Loucy (cell line): ENCODE measurements around the gene RNF223.

ENCODE experiments used
- H2AFZ ChIP-seq: fragments of 200-600 bp; sonication (generic); 2 replicates; pipeline ENCODE4 v1.6.0; 2016; ENCODE audit warnings: antibody characterized with exemption, mild to moderate bottlenecking, low read length, moderate library complexity
- H3F3A ChIP-seq: fragments of 200-600 bp; 2 replicates; pipeline ENCODE4 v1.6.0; 2016; ENCODE audit warnings: antibody characterized with exemption, low read depth, mild to moderate bottlenecking
- H3K27me3 ChIP-seq: fragments of 200-600 bp; sonication (generic); 2 replicates; pipeline ENCODE4 v1.6.1; 2014; ENCODE audit warnings: low read length, mild to moderate bottlenecking; ENCODE audit not compliant: insufficient read depth, poor library complexity, severe bottlenecking
- H3K36me3 ChIP-seq: fragments of 200-600 bp; sonication (generic); 2 replicates; pipeline ENCODE4 v1.6.1; 2016; ENCODE audit warnings: low read length; ENCODE audit not compliant: insufficient read depth
- H3K4me1 ChIP-seq: fragments of 200-600 bp; sonication (generic); 2 replicates; pipeline ENCODE4 v1.5.1; 2014; ENCODE audit warnings: low read length, mild to moderate bottlenecking; ENCODE audit not compliant: insufficient read depth, poor library complexity, severe bottlenecking
- H3K4me2 ChIP-seq: fragments of 200-600 bp; sonication (generic); 2 replicates; pipeline ENCODE4 v1.6.0; 2014; ENCODE audit warnings: antibody characterized with exemption, low read length, low read depth, mild to moderate bottlenecking; ENCODE audit not compliant: poor library complexity, severe bottlenecking
- H3K4me3 ChIP-seq: fragments of 200-600 bp; sonication (generic); 2 replicates; pipeline ENCODE4 v1.5.1; 2014; ENCODE audit warnings: low read length, mild to moderate bottlenecking, mixed read lengths; ENCODE audit not compliant: poor library complexity, severe bottlenecking
- H3K79me2 ChIP-seq: fragments of 200-600 bp; sonication (generic); 2 replicates; pipeline ENCODE4 v1.6.1; 2014; ENCODE audit warnings: low read length; ENCODE audit not compliant: insufficient read depth
- H3K9ac ChIP-seq: fragments of 200-600 bp; sonication (generic); 2 replicates; pipeline ENCODE4 v1.6.0; 2014; ENCODE audit warnings: mild to moderate bottlenecking, low read depth, low read length, moderate library complexity; ENCODE audit not compliant: poor library complexity, severe bottlenecking
- H3K9me2 ChIP-seq: fragments of 200-600 bp; sonication (generic); replicated peaks from 2 replicates; pipeline ENCODE4 v1.6.1; 2016; ENCODE audit warnings: low read depth, low read length, mixed read lengths
- H3K9me3 ChIP-seq: fragments of 200-600 bp; sonication (generic); 2 replicates; pipeline ENCODE4 v1.6.1; 2014; ENCODE audit warnings: mild to moderate bottlenecking, antibody characterized with exemption, low read length, low read depth; ENCODE audit not compliant: insufficient read depth
- H4K20me1 ChIP-seq: fragments of 200-600 bp; sonication (generic); 2 replicates; pipeline ENCODE4 v1.6.0; 2014; ENCODE audit warnings: antibody characterized with exemption, low read length, mild to moderate bottlenecking; ENCODE audit not compliant: insufficient read depth, poor library complexity, severe bottlenecking
- EZH2phosphoT487 ChIP-seq: fragments of 200-600 bp; IDR thresholded peaks from 2 replicates; pipeline ENCODE4 v1.6.1; 2018; ENCODE audit warnings: antibody characterized with exemption, mild to moderate bottlenecking, moderate library complexity, borderline replicate concordance
- TF ChIP-seq, protein P1 (sequence below): fragments of 200-600 bp; sonication (generic); conservative IDR thresholded peaks from 2 replicates; pipeline ENCODE4 v1.5.1; 2014; ENCODE audit warnings: mild to moderate bottlenecking, antibody characterized with exemption, low read length

The RNF223 gene

DNA sequence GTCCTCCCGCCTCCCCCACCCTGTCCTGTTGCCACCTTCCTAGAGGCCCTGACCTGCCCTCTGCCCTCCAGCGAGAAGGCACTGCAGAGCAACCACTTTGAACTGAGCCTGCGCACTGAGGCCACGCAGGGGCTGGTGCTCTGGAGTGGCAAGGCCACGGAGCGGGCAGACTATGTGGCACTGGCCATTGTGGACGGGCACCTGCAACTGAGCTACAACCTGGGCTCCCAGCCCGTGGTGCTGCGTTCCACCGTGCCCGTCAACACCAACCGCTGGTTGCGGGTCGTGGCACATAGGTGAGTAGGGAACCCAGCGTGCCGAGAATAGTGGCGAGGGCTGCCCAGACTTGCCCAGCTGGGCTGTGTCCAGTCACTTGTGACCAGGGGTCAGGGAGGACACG is 20.4 kb downstream of the RNF223 start:
- H3K9ac ChIP-seq, result no peak overlapping the region
- no peaks in the 10 kb centered on the region for H3K27me3 ChIP-seq
- H3K79me2 ChIP-seq, result no peaks in the 10 kb centered on the region
- H4K20me1 ChIP-seq, result no peaks in the 10 kb centered on the region
- H3K4me1 ChIP-seq, result peaks cover under 1% of the 10 kb centered on the region
- no peak overlapping the region for H3K4me3 ChIP-seq
- no peaks in the 10 kb centered on the region for H3F3A ChIP-seq
- TF ChIP-seq, protein P1, sequence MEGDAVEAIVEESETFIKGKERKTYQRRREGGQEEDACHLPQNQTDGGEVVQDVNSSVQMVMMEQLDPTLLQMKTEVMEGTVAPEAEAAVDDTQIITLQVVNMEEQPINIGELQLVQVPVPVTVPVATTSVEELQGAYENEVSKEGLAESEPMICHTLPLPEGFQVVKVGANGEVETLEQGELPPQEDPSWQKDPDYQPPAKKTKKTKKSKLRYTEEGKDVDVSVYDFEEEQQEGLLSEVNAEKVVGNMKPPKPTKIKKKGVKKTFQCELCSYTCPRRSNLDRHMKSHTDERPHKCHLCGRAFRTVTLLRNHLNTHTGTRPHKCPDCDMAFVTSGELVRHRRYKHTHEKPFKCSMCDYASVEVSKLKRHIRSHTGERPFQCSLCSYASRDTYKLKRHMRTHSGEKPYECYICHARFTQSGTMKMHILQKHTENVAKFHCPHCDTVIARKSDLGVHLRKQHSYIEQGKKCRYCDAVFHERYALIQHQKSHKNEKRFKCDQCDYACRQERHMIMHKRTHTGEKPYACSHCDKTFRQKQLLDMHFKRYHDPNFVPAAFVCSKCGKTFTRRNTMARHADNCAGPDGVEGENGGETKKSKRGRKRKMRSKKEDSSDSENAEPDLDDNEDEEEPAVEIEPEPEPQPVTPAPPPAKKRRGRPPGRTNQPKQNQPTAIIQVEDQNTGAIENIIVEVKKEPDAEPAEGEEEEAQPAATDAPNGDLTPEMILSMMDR, result no peak
- TF ChIP-seq EZH2phosphoT487, result no peak
- no peak overlapping the region for H2AFZ ChIP-seq
- no peak overlapping the region for H3K4me2 ChIP-seq
- H3K9me2 ChIP-seq, result no peaks in the 10 kb centered on the region
- no peaks in the 10 kb centered on the region for H3K36me3 ChIP-seq
- H3K9me3 ChIP-seq, result no peaks in the 10 kb centered on the region

DNA sequence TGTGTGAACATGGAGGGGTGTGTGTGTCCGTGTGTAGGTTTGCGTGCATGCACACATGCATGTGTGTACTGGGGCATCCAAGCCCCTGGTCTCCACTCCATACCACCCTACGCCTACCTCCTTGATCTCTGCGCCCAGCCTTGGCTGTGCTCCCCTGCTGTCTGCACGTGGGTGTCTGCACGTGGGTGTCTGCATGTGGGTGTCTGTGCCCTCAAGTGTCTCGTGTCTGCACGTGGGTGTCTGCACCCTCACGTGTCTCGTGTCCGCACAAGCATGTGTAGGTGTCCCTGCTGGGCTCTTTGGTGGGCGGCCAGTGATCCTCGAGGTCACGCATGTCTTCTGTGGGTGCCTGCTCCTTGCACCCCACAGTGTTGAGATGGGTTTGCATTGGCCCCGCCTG is 21.1 kb downstream of the RNF223 start:
- H3K4me3 ChIP-seq, result no peak overlapping the region

DNA sequence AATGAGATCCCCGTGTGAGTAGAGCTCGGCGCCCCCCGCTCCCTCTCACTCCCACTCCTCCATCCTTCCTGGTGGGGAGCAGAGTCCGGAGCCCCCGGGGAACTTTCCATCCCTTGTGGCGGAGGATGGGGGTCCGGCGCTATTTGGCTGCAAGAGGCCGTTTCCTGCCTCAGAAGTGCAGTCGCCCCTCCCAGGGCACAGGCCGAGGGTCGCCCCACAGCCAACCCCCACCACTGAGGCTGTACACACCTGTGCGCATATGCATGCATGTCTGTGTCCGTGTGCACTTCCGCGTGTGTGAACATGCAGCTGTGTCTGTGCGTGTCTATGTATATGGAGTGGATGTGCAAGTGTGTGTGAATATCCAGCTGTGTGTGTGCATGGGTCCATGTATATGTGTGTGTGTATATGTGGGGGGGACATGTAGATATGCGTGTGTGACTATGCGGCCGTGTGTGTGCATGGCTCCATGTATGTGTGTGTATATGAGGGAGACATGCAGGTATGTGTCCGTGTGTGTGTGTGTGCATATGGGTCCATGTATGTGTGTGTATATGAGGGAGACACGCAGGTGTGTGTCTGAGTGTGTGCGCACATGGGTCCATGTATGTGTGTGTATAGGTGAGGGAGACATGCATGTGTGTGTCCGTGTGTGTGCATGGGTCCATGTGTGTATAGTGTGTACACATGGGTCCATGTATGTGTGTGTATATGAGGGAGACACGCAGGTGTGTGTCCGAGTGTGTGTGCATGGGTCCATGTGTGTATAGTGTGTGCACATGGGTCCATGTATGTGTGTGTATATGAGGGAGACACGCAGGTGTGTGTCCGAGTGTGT is 21.9 kb downstream of the RNF223 start:
- no peak overlapping the region for H3K4me2 ChIP-seq
- H3F3A ChIP-seq, result no peaks in the 10 kb centered on the region
- H3K9ac ChIP-seq, result no peak overlapping the region
- no peaks in the 10 kb centered on the region for H3K9me2 ChIP-seq
- no peaks in the 10 kb centered on the region for H3K27me3 ChIP-seq
- no peak overlapping the region for H3K4me3 ChIP-seq
- TF ChIP-seq EZH2phosphoT487, result no peak
- TF ChIP-seq, protein P1, result no peak
- no peaks in the 10 kb centered on the region for H3K4me1 ChIP-seq
- H2AFZ ChIP-seq, result no peak overlapping the region
- no peaks in the 10 kb centered on the region for H3K36me3 ChIP-seq
- no peaks in the 10 kb centered on the region for H3K79me2 ChIP-seq
- no peaks in the 10 kb centered on the region for H3K9me3 ChIP-seq
- H4K20me1 ChIP-seq, result no peaks in the 10 kb centered on the region

More for the DNA sequence above, 21.1 kb downstream of the RNF223 start:
- Histone ChIP-seq H3K9me2 (no peaks in the 10 kb centered on the region), H3K4me2 (no peak overlapping the region), H3K36me3 (no peaks in the 10 kb centered on the region), H2AFZ (no peak overlapping the region), H3K9me3 (no peaks in the 10 kb centered on the region), H3K4me1 (no peaks in the 10 kb centered on the region), H3K9ac (no peak overlapping the region), H3K27me3 (no peaks in the 10 kb centered on the region), H4K20me1 (no peaks in the 10 kb centered on the region), H3K79me2 (no peaks in the 10 kb centered on the region), H3F3A (no peaks in the 10 kb centered on the region)
- TF ChIP-seq, protein P1, result no peak
- no peak for TF ChIP-seq EZH2phosphoT487
